Measurements from ENCODE around the gene IL9.

IL9 gene

DNA sequence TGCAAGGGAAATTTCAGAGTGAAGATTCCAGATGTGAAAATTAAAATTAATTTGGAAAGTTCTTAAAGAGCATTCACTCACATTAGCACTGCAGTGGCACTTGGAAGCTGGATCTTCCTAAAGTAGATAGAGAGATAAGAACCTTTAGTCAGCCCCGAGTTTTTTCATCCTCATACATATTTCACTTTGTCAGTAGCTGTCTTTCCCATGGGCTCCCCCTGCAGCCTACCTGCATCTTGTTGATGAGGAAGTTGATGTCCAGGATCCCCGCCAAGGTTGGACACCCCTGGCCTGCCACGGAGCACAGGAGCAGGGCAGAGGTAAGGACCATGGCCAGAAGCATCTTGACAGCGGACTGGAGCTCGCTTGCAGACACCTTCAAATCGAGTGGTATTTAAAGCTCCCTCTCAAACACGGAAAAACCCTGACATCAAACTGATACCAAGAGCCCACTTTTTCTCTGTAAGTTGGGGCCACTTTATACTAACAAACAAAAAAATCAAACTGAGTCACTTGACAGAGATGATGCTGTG is at the start of gene IL9:
Gene IL9, minus strand, starts transcription at position 368 of the 533 bp plus-strand sequence. Its CDS starts 25 bp downstream, at position 343.
- DNase-seq, result no peak

DNA sequence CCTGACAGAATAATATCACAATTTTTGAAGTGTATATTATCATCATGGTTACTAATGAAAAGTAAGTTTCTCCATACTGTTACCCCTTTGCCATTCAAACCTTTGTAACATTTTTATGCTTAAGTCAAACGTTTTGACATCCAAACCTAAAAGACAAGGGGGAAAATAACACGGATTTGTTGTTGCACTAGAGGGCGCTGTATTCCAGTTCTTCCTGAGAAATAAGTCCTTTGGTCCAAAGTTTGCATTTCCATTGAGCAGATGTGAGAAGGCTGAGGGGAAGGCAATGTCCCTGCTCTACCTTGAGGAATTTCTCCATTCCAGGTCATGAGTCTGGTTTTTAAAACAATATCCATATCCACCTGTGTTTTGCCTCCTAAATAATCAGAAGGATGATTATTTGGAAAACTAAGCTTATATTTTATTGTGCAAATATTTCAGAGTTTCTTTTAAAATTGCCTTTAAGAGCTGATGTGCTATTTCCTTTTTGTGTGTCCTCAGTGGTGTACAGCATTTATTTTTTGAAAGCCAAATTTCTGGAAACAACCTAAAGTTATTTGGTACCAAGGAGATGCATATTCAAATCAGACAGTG is 49.4 kb upstream of the IL9 start:
- peak; percentile 42 for DNase-seq

DNA sequence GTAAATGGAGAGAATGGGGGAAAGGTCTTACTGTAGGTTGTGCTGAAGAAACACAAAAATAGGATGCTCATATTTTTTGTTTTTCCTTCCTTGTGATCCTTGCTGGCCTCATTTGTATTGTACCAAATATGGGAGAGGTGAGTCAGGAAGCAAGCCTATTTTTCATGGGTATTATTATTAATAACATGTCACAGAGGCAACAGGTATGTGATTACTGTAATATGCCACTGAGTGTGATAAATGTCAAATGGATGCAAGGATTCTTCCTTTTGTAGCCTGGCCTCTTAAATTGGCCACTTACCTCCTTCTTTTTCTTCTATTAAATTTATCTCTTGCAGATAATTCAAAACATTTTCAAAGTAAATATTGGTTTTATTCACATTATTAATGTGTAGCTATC is 48.9 kb upstream of the IL9 start:
- no peak for DNase-seq

- no peak for DNase-seq
Measured at GRCh38 chr5:135942202-135942771, 46.6 kb upstream of the IL9 start.

DNA sequence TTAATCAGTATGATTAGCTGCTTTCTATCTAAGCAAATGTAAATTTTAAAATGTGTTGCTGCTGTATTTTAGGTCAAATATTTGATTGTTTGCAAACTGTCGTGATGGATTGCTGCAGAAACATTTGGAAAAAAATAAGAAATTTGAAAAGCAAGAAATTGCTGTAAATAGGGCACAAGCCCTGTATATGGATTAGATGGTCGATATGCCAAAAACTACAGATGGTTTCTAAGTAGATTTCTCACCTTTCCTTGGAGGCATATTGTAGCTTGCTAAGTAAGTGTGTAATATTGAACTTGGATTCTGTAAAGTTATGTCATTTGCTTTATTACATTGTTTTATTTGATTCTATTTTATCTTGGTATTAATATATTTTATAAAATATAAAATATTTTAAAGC is 46.1 kb upstream of the IL9 start:
- DNase-seq, result no peak

GRCh38 chr5:135937245-135937911 is 41.7 kb upstream of the IL9 start:
- no peak for DNase-seq

- no peak for DNase-seq
Measured at GRCh38 chr5:135934939-135935338, 39.3 kb upstream of the IL9 start.

DNA sequence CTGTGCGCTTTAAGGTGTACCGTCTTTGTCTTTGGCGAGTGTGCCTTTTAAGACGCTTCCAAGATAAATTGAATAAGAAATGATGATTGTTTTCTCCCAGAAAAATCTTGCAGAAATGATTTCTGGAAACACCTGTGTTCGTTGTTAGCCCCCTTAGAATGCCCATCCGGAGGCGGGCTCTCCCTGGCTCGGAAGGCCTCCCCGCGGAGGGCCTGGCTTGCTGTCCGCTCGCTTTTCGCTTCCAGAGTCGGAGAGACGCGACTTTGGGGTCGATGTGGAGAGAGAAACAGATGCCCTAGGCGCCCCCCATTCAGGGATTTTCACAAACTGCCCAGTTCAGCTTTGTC is 35.3 kb upstream of the IL9 start:
- no peak for DNase-seq

DNA sequence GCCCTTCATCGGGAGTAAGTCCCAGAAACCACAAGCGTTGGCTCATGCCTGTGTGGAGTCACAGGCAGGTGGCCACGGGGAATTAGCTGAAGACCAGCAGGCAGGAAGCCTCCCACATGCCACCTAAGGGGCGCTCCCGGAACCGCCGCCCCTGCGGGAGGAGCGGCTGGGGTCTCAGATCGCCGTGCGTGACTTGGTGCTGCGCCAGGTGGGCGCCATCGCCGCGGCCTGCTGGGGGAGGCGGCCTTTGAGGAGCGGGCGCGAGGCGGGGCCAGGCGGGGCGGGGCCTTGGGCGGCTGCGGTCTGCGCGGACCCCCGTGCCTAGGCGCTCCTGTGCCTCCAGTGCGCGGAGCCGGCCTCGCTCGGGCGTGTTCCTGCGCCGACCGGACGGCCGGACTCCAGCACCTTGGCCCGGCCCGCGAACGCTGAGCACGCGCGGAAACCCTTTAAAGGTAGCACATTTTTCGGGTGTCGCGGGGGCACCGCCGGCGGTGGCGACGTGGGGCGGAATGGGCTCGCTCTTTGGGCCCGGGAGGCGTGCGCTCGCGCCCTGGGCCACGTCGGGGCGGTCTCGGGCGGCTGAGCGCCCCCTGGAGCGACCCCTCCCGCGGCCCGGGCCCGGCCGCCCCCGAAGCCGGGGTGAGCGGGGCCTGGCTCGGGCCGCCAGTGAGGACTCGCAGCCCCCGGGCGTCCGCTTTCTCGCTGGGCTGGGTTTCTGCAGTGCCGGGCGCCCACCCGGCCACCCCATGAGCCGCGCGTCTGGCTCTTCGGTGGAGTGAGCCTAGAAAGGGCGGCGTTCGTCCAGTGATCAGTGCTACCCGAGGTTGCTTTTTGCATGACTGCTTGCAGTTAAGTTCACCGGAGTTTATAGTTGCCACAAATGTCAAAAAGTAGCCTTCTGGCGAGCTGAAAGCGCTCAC is 34.6 kb upstream of the IL9 start:
- no peak for DNase-seq

DNA sequence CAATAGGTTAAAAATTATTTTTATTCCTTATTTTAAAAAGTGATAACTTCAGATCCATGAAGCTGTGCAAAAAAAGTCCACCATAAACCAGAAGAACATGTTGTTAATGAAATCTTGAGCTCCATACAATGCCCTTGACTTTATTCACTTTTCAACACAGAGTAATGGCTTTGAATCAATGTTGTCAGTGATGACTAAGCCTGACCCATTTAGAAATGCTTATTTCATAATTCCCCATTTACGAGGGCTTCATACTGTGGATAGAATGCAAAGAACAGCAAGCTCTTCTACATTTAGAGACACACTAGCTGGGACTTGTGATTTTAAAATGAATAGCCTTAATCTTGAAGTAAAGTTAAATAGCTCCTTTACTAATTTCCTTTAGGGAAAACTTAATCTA is 25.7 kb upstream of the IL9 start:
- DNase-seq, result no peak

GRCh38 chr5:135920199-135920598 is 24.6 kb upstream of the IL9 start:
- no peak for DNase-seq

DNA sequence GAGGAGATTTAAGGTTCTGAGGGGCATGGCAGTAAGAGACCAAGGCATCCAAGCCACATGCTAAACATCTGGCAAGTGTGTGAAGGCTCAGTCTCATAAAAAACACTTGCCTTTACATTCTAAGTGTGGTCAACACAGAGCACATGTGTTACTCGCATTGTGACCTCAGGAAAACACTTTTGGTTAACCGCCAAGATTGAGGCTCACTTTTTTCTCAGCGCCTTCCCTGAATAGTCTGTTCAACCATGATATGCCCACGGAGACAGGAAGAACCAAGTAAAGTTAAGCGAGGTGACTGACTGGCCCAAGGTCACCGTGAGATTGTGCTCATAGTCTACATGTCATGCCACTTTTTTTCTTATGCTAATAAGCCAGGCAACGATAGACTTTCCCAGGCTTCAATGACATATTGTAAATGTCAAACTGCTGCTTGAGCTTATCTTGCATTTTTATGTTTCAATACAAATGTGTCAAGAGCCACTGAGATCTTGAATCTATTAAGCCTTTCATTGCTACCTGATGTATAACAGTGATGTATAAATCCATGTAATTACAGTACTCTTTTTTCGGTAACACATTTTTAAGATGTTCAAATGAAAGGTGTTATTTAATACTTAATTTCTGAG is 21.1 kb upstream of the IL9 start:
- DNase-seq, result no peak

DNA sequence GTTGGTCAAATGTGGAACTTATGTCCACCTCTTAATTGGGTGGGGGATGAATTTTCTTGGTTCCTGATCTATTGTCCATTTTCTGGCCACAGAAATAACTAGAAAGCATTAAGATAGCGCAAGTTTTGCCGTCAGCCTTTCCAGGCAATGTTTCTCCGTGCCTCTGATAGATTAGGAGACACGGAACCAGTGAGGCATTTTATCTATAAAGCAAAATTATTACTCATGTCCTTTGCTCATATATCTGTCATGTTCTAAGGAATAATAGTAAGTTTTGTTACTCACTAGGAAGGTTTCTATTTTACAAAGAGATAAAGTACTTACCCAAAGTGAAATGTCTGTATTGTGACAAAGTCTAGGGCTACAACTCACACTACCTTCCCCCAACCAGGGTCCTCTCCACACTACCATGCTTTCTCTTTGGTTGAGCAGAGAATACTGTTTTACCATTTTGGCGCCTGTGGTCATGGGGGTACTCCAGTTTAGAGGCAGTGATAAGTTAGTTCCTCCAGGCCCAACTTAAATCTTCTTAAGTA is 19.9 kb upstream of the IL9 start:
- DNase-seq, result no peak

DNA sequence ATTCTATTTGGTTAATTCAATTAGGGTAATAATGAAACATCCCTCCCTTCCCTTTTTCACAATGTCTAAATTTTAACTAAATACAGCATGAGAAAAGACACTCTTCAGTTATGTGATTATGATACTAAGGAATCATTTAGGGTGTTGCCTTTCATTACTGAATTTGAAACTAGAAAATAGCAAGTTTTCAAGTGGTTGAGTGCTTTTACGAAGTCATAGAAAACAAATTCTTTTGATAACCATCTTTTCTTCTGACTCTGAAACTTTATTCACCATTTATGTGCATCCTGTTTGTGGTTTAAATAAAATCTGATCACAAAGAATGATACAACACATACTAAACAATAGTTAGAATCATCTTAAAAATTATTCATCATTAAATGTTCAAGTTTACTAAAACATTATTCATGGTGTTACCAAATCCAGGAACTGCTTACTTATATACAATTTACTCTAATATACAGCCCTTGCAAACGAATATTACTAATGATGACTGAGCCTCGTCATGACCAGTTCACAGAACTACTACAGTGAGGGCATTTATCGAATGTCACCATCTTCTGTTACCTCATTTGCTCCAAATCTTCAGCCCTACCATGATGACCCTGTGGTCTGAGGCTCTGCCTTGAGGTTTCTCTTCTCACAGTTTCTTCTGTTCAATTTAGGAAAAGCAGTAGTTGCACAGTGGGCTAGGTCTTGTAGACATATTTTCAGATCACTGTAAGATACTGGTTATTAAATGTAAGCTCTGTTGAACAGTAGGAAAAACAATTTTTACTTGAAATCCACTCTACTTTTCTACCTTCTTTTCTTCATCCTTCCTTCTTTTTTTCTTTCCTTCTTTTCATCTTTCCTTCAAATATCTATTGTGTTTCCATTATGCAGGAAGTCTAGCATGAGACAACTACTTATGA is 18.3 kb upstream of the IL9 start:
- DNase-seq, result no peak

GRCh38 chr5:135905144-135905543 is 9.5 kb upstream of the IL9 start:
- no peak for DNase-seq

- DNase-seq, result no peak
Measured at GRCh38 chr5:135901633-135902032, 6.0 kb upstream of the IL9 start.

GRCh38 chr5:135900276-135900675 is 4.6 kb upstream of the IL9 start:
- DNase-seq, result no peak

DNA sequence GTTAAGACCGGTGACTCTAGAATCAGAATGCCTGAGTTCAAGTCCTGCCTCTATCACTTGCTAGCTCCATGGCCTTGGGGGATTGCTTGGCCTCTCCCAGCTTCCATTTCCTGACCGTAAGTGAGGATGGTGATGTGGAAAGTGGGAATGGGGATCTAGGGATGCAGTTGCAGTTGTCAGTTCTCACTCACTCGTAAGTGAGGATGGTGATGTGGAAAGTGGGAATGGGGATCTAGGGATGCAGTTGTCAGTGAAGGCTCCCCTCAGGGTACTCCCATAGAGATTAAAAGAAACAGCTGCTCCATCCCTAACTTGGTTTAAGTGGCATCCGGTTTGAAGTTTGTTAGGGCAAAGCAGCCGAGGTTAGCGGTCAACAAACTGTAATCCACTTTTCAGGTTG is 3.0 kb upstream of the IL9 start:
- DNase-seq, result no peak

GRCh38 chr5:135894789-135895188 is 852 bp downstream of the IL9 start:
- no peak for DNase-seq

DNA sequence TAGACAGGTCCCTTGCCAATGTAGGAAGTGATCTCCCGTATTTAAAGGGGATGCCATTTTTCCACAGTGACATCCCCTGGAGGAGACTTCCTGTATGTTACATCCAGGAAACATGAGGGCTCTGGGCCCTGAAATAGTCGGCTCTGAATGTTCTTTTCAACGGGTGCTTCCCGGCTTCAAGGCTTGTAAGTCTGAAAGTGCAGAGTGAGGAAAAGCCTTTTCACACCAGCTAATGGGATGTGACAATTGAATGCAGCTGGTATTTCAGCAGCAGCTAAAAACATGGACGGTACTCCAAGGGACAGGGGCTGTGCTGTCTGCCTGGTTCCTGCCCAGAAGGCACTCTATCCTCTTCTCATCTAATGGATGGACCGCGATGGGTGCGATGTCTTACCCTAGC is 1.4 kb downstream of the IL9 start:
- DNase-seq, result no peak

DNA sequence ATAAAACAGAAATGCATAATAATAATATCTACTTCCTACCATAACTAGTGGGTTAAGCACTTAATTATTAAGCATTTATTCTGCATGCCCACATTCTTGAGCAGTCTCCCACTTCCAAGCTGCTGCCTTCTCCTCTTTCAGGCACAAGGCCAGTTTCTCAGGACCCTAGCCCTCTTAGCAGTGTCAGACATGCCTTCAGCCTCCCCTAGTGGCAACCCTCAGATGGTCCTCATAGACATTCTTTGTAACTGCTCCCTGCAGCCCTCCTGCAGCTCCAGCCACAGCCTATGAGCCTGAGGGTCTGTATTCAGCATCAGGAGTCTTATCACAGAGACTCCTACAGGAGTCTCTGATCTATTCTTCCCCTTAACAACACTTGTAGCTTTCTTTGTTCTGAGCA is 3.9 kb downstream of the IL9 start:
- no peak for DNase-seq

DNA sequence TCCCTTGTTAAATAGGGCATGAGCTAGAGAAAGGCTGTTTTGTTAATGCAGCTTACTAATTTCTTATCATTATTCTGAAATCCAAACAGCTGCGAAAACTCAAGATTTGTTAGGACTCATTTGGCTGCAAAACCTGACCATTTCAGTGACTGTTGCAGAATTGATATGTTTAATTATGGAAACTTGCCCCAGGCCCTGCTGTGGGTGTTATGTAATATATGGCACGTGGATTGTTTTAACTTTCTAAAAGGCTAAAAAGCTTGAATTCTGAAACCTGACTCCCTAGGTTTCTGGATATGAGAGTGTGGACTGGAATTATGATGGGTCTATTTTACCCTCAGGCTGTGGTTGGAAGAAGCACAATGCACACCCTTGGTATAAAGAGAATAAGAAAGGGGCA is 4.4 kb downstream of the IL9 start:
- no peak for DNase-seq
